WI38 (cell line): ENCODE measurements around the gene ZNF556.

Experiments
- H3K4me3 ChIP-seq: 2 replicates; pipeline ENCODE4 v1.5.1; 2011; ENCODE audit warnings: low read depth, mild to moderate bottlenecking, control low read depth, low read length
- TF ChIP-seq, protein P1 (sequence below): IDR thresholded peaks from 2 replicates; pipeline ENCODE4 v1.5.1; 2012; ENCODE audit warnings: low read depth, mild to moderate bottlenecking, control low read depth, low read length

ZNF556 gene

DNA sequence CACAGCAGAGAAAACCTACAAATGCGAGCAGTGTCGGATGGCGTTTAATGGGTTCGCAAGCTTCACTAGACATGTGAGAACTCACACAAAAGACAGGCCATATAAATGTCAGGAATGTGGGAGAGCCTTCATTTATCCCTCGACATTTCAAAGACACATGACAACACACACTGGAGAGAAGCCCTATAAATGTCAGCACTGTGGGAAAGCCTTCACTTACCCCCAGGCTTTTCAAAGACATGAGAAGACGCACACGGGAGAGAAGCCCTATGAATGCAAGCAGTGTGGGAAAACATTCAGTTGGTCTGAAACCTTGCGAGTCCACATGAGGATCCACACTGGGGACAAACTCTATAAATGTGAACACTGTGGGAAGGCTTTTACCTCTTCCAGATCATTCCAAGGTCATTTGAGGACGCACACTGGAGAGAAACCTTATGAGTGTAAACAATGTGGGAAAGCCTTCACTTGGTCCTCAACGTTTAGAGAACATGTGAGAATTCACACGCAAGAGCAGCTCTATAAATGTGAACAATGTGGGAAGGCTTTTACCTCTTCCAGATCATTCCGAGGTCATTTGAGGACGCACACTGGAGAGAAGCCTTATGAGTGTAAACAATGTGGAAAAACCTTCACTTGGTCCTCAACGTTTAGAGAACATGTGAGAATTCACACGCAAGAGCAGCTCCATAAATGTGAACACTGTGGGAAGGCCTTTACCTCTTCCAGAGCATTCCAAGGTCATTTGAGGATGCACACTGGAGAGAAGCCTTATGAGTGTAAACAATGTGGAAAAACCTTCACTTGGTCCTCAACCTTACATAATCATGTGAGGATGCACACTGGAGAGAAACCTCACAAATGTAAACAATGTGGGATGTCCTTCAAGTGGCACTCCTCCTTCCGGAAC, 50.4 kb downstream of the ZNF556 start:
- TF ChIP-seq, protein P1, sequence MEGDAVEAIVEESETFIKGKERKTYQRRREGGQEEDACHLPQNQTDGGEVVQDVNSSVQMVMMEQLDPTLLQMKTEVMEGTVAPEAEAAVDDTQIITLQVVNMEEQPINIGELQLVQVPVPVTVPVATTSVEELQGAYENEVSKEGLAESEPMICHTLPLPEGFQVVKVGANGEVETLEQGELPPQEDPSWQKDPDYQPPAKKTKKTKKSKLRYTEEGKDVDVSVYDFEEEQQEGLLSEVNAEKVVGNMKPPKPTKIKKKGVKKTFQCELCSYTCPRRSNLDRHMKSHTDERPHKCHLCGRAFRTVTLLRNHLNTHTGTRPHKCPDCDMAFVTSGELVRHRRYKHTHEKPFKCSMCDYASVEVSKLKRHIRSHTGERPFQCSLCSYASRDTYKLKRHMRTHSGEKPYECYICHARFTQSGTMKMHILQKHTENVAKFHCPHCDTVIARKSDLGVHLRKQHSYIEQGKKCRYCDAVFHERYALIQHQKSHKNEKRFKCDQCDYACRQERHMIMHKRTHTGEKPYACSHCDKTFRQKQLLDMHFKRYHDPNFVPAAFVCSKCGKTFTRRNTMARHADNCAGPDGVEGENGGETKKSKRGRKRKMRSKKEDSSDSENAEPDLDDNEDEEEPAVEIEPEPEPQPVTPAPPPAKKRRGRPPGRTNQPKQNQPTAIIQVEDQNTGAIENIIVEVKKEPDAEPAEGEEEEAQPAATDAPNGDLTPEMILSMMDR, result no peak
- H3K4me3 ChIP-seq, result no peak overlapping the region

DNA sequence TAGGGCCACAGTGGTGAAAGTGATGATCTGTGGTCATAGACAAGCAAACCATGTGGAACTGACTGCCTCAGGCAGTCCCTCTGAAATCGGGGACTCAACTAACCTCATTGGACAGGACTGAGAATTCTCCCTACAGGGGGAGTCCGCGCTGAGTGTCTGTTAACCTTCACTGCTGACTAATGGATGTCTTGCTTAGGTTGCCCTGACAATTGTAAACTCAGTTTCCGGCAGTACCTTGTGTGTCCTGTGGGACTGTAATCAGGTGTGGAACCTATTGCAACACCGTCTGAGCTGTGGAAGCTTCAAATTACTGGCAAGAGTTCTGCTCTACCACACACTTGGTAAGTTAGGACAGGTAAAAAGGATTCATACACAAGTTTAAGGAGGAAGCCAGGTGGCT, 55.9 kb downstream of the ZNF556 start:
- no peak overlapping the region for H3K4me3 ChIP-seq
- TF ChIP-seq, protein P1, result no peak

DNA sequence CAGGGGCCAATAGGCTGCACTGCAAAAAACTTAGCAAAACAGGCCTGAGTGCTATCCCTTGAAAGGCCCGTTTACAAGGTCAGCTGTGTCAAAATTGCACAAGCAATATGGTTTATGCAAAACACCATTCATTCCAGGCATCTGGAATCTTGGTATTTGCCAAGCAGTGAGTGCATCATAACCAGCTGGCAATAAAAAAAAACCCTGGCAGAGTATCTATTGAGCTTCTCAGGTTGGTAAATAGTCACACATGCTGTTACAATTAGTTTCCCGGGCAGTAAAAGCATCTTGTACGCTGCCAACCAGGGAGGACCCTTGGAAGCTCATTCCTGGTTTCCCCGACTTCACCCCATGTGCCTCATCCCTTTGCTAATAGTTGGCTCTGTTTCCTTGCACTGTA, 56.4 kb downstream of the ZNF556 start:
- H3K4me3 ChIP-seq, result no peak overlapping the region
- TF ChIP-seq, protein P1, result no peak

DNA sequence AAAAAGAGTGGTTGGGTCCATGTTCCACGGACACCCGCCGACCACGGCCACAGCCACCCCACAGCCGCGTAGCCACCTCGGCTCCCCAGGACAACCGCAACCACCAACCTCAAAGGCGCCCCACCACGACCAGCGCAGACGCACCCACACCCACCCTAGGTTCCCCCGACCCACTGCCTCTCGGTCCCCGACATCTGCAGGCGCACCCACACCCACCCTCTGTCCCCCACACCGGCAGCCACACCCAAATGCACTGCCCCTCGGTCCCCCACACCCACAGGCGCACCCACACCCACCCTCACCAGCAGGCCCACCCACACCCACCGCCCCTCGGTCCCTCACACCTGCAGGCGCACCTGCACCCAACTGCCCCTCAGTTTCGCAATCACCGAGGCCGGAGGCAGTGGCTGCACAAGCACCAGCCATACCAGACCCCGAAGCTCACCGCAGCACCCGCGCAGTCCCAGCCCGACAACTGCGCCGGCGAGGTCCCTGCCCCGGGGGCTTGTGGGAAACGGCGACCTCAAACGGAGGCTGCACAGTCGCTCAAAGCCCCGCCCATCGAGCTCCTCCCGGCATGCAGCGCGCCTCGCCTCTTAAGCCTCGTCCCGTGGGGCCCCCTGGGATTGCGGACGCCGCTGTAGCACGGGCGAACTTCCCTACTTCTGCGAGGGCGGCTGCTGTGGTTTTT, 59.4 kb downstream of the ZNF556 start:
- no peak overlapping the region for H3K4me3 ChIP-seq
- TF ChIP-seq, protein P1, result no peak

DNA sequence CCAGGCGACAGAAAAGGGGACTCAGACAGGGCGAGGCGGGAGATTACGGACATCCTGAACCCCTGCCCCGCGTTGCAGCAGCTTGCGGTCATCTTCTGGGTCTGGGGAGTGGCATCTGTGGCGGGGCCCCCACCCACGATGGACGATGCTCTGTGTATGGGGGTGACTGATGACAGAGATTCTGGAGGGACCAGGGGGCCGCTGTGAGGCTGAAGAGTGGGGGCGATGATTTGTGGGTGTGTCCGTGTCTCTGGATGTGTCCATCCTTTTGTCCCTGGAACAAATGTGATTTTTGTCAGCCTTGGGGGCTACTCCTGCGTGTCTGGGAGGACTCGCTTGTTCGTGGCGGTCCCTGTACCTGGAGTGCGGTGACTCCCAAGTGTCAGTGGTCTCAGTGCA, 59.9 kb downstream of the ZNF556 start:
- TF ChIP-seq, protein P1, result no peak

More for the DNA sequence above, 59.9 kb downstream of the ZNF556 start:
- no peak overlapping the region for H3K4me3 ChIP-seq
